Measurements from ENCODE around the gene ADAMTSL3. TPM values are rescaled to one million over a fixed set of nuclear protein-coding genes. Genes with fewer than 3 reads are reported as not detected.

ADAMTSL3 gene
- total and polyA plus RNA-seq, 2 experiments from 2014 or later, result 0.61 to 0.87 TPM

DNA sequence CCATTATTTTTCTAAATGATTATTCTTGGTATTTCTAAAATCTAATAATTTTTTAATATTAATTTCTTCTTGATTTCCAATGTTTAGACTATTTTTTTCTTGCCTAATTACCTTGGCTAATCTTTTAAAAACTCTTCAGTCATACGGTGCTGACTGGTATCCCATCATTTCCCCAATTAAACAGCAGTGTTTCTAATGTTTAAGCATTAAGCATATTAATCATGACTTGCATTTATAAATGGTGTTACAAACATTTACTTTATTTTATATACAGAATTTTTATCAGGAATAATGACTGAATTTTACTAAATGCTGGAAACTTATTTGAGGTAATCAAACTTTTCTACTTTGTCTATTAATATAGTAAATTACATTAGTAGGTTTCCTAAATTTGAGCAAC is 199.3 kb downstream of the ADAMTSL3 start:
- Histone ChIP-seq H2AFZ (no peak overlapping the region), H3K27me3 (ENCODE audit: insufficient read depth) (no peaks in the 10 kb centered on the region), H3K27ac (ENCODE audit: low read depth) (no peak overlapping the region), H3K79me2 (replicated peaks; ENCODE audit: insufficient read depth) (no peaks in the 10 kb centered on the region), H3K4me3 (no peak overlapping the region), H3F3A (replicated peaks; ENCODE audit: low read depth) (no peaks in the 10 kb centered on the region), H3K9me2 (ENCODE audit: insufficient read depth) (no peaks in the 10 kb centered on the region), H3K4me2 (no peak overlapping the region), H4K20me1 (replicated peaks; ENCODE audit: insufficient read depth) (no peaks in the 10 kb centered on the region), H3K36me3 (ENCODE audit: insufficient read depth) (no peaks in the 10 kb centered on the region), H3K4me1 (ENCODE audit: insufficient read depth) (no peaks in the 10 kb centered on the region)
- no peaks in the 10 kb centered on the region for H3K36me3 Mint-ChIP-seq (ENCODE audit: low read depth)
- no peaks in the 10 kb centered on the region for H3K9me3 Mint-ChIP-seq
- no peak for ATAC-seq
- H3K4me1 Mint-ChIP-seq, result no peaks in the 10 kb centered on the region
- H3K27ac Mint-ChIP-seq, result no peak overlapping the region
- TF ChIP-seq, protein P1, sequence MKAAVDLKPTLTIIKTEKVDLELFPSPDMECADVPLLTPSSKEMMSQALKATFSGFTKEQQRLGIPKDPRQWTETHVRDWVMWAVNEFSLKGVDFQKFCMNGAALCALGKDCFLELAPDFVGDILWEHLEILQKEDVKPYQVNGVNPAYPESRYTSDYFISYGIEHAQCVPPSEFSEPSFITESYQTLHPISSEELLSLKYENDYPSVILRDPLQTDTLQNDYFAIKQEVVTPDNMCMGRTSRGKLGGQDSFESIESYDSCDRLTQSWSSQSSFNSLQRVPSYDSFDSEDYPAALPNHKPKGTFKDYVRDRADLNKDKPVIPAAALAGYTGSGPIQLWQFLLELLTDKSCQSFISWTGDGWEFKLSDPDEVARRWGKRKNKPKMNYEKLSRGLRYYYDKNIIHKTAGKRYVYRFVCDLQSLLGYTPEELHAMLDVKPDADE (IDR thresholded peaks at IDR 0.05), result no peak
- TF ChIP-seq, protein P2, sequence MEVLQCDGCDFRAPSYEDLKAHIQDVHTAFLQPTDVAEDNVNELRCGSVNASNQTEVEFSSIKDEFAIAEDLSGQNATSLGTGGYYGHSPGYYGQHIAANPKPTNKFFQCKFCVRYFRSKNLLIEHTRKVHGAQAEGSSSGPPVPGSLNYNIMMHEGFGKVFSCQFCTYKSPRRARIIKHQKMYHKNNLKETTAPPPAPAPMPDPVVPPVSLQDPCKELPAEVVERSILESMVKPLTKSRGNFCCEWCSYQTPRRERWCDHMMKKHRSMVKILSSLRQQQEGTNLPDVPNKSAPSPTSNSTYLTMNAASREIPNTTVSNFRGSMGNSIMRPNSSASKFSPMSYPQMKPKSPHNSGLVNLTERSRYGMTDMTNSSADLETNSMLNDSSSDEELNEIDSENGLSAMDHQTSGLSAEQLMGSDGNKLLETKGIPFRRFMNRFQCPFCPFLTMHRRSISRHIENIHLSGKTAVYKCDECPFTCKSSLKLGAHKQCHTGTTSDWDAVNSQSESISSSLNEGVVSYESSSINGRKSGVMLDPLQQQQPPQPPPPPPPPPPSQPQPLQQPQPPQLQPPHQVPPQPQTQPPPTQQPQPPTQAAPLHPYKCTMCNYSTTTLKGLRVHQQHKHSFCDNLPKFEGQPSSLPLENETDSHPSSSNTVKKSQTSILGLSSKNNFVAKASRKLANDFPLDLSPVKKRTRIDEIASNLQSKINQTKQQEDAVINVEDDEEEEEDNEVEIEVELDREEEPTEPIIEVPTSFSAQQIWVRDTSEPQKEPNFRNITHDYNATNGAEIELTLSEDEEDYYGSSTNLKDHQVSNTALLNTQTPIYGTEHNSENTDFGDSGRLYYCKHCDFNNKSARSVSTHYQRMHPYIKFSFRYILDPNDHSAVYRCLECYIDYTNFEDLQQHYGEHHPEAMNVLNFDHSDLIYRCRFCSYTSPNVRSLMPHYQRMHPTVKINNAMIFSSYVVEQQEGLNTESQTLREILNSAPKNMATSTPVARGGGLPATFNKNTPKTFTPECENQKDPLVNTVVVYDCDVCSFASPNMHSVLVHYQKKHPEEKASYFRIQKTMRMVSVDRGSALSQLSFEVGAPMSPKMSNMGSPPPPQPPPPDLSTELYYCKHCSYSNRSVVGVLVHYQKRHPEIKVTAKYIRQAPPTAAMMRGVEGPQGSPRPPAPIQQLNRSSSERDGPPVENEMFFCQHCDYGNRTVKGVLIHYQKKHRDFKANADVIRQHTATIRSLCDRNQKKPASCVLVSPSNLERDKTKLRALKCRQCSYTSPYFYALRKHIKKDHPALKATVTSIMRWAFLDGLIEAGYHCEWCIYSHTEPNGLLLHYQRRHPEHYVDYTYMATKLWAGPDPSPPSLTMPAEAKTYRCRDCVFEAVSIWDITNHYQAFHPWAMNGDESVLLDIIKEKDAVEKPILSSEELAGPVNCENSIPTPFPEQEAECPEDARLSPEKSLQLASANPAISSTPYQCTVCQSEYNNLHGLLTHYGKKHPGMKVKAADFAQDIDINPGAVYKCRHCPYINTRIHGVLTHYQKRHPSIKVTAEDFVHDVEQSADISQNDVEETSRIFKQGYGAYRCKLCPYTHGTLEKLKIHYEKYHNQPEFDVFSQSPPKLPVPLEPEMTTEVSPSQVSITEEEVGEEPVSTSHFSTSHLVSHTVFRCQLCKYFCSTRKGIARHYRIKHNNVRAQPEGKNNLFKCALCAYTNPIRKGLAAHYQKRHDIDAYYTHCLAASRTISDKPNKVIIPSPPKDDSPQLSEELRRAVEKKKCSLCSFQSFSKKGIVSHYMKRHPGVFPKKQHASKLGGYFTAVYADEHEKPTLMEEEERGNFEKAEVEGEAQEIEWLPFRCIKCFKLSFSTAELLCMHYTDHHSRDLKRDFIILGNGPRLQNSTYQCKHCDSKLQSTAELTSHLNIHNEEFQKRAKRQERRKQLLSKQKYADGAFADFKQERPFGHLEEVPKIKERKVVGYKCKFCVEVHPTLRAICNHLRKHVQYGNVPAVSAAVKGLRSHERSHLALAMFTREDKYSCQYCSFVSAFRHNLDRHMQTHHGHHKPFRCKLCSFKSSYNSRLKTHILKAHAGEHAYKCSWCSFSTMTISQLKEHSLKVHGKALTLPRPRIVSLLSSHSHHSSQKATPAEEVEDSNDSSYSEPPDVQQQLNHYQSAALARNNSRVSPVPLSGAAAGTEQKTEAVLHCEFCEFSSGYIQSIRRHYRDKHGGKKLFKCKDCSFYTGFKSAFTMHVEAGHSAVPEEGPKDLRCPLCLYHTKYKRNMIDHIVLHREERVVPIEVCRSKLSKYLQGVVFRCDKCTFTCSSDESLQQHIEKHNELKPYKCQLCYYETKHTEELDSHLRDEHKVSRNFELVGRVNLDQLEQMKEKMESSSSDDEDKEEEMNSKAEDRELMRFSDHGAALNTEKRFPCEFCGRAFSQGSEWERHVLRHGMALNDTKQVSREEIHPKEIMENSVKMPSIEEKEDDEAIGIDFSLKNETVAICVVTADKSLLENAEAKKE (CRISPR knock-in tag; IDR thresholded peaks at IDR 0.05), result no peak
- no peak for TF ChIP-seq CREB1 (CRISPR knock-in tag; IDR thresholded peaks at IDR 0.05; ENCODE audit: low read depth)
- TF ChIP-seq POLR2AphosphoS5 (IDR thresholded peaks at IDR 0.05; ENCODE audit: low read depth), result no peak
- TF ChIP-seq JUNB (IDR thresholded peaks at IDR 0.05; ENCODE audit: unreplicated experiment), result no peak
- TF ChIP-seq ZNF331 (CRISPR knock-in tag; IDR thresholded peaks at IDR 0.05; ENCODE audit: low read depth), result no peak
- no peak for TF ChIP-seq REST (IDR thresholded peaks at IDR 0.05; ENCODE audit: unreplicated experiment)
- no peak for TF ChIP-seq NANOG (IDR thresholded peaks at IDR 0.05; ENCODE audit: borderline replicate concordance)
- no peak for TF ChIP-seq ZNF114 (CRISPR knock-in tag; IDR thresholded peaks at IDR 0.05)
- TF ChIP-seq EZH2 (IDR thresholded peaks at IDR 0.05; ENCODE audit: low read depth, unreplicated experiment), result no peak
- TF ChIP-seq EZH2phosphoT487 (IDR thresholded peaks at IDR 0.05; ENCODE audit: unreplicated experiment), result no peak
- no peak for TF ChIP-seq CTCF (conservative IDR thresholded peaks at IDR 0.05; ENCODE audit: low read depth in 2 of 2)
- peaks cover 2% of the 10 kb centered on the region for H3K27me3 Mint-ChIP-seq (ENCODE audit: insufficient read depth, low read depth, poor library complexity)
- H3K4me3 Mint-ChIP-seq, result no peak overlapping the region
- no peak for DNase-seq (ENCODE audit: low spot score)
